ENCODE results near the gene ALPI. TPM values are rescaled to one million over a fixed set of nuclear protein-coding genes. Genes with fewer than 3 reads are reported as not detected.

ALPI gene
- total RNA-seq, 2 donors from 2014 or later, result not detected

GRCh38 chr2:232488721-232489300 lies 32.9 kb downstream of the ALPI start:
- Histone ChIP-seq H3K9me3 (ENCODE audit: control insufficient read depth, low read length) (no peaks in the 10 kb centered on the region), H3K36me3 (ENCODE audit: control insufficient read depth, insufficient read depth, low read length) (no peaks in the 10 kb centered on the region), H3K4me3 (ENCODE audit: low read length) (no peak overlapping the region), H3K27ac (ENCODE audit: low read depth, low read length) (no peak overlapping the region), H3K27me3 (ENCODE audit: control insufficient read depth, insufficient read depth, low read length, poor library complexity, severe bottlenecking) (peaks cover 63% of the 10 kb centered on the region), H3K4me1 (ENCODE audit: control insufficient read depth, insufficient read depth, low read length) (no peaks in the 10 kb centered on the region), H3K9ac (ENCODE audit: extremely low read depth, low read length, poor library complexity, severe bottlenecking) (no peak overlapping the region)
- no peak overlapping the region for H3K27ac Mint-ChIP-seq
- no peaks in the 10 kb centered on the region for H3K36me3 Mint-ChIP-seq (ENCODE audit: low read depth)
- peaks cover 65% of the 10 kb centered on the region for H3K27me3 Mint-ChIP-seq (ENCODE audit: insufficient read depth)
- WGBS, 2 experiments (ENCODE audit: insufficient coverage in 1 of 2, insufficient read length in 1 of 2), result 85 to 92% methylated on average over 2 to 5 of the region's 5 CpGs
- H3K9me3 Mint-ChIP-seq, result no peaks in the 10 kb centered on the region
- TF ChIP-seq CTCF (conservative IDR thresholded peaks at IDR 0.05), result no peak
- DNase-seq, result no peak
- H3K4me3 Mint-ChIP-seq, result no peak overlapping the region
- H3K4me1 Mint-ChIP-seq, result peaks cover 13% of the 10 kb centered on the region

GRCh38 chr2:232489516-232490220 lies 33.7 kb downstream of the ALPI start:
- Mint-ChIP-seq H3K27ac (no peak overlapping the region), H3K4me1 (peaks cover 13% of the 10 kb centered on the region), H3K27me3 (ENCODE audit: insufficient read depth) (peaks cover 56% of the 10 kb centered on the region), H3K9me3 (no peaks in the 10 kb centered on the region), H3K4me3 (no peak overlapping the region), H3K36me3 (ENCODE audit: low read depth) (no peaks in the 10 kb centered on the region)
- H3K27ac ChIP-seq (ENCODE audit: low read depth, low read length), result no peak overlapping the region
- no peaks in the 10 kb centered on the region for H3K4me1 ChIP-seq (ENCODE audit: control insufficient read depth, insufficient read depth, low read length)
- H3K9me3 ChIP-seq (ENCODE audit: control insufficient read depth, low read length), result no peaks in the 10 kb centered on the region
- H3K36me3 ChIP-seq (ENCODE audit: control insufficient read depth, insufficient read depth, low read length), result no peaks in the 10 kb centered on the region
- H3K9ac ChIP-seq (ENCODE audit: extremely low read depth, low read length, poor library complexity, severe bottlenecking), result no peak overlapping the region
- H3K4me3 ChIP-seq (ENCODE audit: low read length), result no peak overlapping the region
- no peak for TF ChIP-seq CTCF (conservative IDR thresholded peaks at IDR 0.05)
- WGBS, 2 experiments (ENCODE audit: insufficient coverage in 1 of 2, insufficient read length in 1 of 2), result 68 to 100% methylated on average over 2 to 9 of the region's 9 CpGs
- DNase-seq, result peak; percentile 68
- H3K27me3 ChIP-seq (ENCODE audit: control insufficient read depth, insufficient read depth, low read length, poor library complexity, severe bottlenecking), result peaks cover 55% of the 10 kb centered on the region

GRCh38 chr2:232490221-232491138 lies 34.5 kb downstream of the ALPI start:
- no peak overlapping the region for H3K27ac Mint-ChIP-seq
- Histone ChIP-seq H3K27ac (ENCODE audit: low read depth, low read length) (no peak overlapping the region), H3K36me3 (ENCODE audit: control insufficient read depth, insufficient read depth, low read length) (no peaks in the 10 kb centered on the region), H3K9ac (ENCODE audit: extremely low read depth, low read length, poor library complexity, severe bottlenecking) (no peak overlapping the region), H3K9me3 (ENCODE audit: control insufficient read depth, low read length) (no peaks in the 10 kb centered on the region), H3K27me3 (ENCODE audit: control insufficient read depth, insufficient read depth, low read length, poor library complexity, severe bottlenecking) (peaks cover 46% of the 10 kb centered on the region), H3K4me1 (ENCODE audit: control insufficient read depth, insufficient read depth, low read length) (no peaks in the 10 kb centered on the region), H3K4me3 (ENCODE audit: low read length) (no peak overlapping the region)
- TF ChIP-seq CTCF (conservative IDR thresholded peaks at IDR 0.05), result no peak
- peaks cover 48% of the 10 kb centered on the region for H3K27me3 Mint-ChIP-seq (ENCODE audit: insufficient read depth)
- H3K36me3 Mint-ChIP-seq (ENCODE audit: low read depth), result no peaks in the 10 kb centered on the region
- H3K9me3 Mint-ChIP-seq, result no peaks in the 10 kb centered on the region
- H3K4me1 Mint-ChIP-seq, result peaks cover 11% of the 10 kb centered on the region
- no peak overlapping the region for H3K4me3 Mint-ChIP-seq
- peak; percentile 45 for DNase-seq
- 89 to 97% methylated on average over 10 to 30 of the region's 30 CpGs for WGBS, 2 experiments (ENCODE audit: insufficient coverage in 1 of 2, insufficient read length in 1 of 2)
